Astrocyte of the spinal cord (primary cell): ENCODE data around the gene TTLL5.

Experiments
- DNase-seq: peaks from one replicate; pipeline ENCODE4 v3.0.0; 2011; ENCODE audit warnings: low read depth, low spot score
- H3K4me3 ChIP-seq: 2 replicates; pipeline ENCODE4 v1.5.1; 2011; ENCODE audit warnings: low read depth, mild to moderate bottlenecking, low read length, moderate library complexity
- CTCF ChIP-seq: IDR thresholded peaks from 2 replicates; pipeline ENCODE4 v1.5.1; 2012; ENCODE audit warnings: low read depth, mild to moderate bottlenecking, low read length, inconsistent platforms
- in situ Hi-C: cut with HindIII; loops from 2 replicates; pipeline ENCODE4 v1.10.0; 2017; ENCODE audit warnings: low sequenced_read_pairs

TTLL5 gene

GRCh38 chr14:75804570-75805275 is 143.7 kb downstream of the TTLL5 start:
- no peak for TF ChIP-seq CTCF
- in situ Hi-C loops = no loop called here
- no peak for DNase-seq
- no peak overlapping the region for H3K4me3 ChIP-seq

GRCh38 chr14:75805646-75806045 is 144.6 kb downstream of the TTLL5 start:
- no peak for DNase-seq
- in situ Hi-C loops = no loop called here
- no peak for TF ChIP-seq CTCF
- no peak overlapping the region for H3K4me3 ChIP-seq

GRCh38 chr14:75806352-75806832 is 145.3 kb downstream of the TTLL5 start:
- H3K4me3 ChIP-seq = no peak overlapping the region
- DNase-seq = no peak
- in situ Hi-C loops = no loop called here
- no peak for TF ChIP-seq CTCF

- H3K4me3 ChIP-seq = no peak overlapping the region
- TF ChIP-seq CTCF = no peak
- DNase-seq = no peak
- in situ Hi-C loops = no loop called here
Measured at GRCh38 chr14:75807667-75808360, 146.8 kb downstream of the TTLL5 start.

GRCh38 chr14:75811136-75811829 is 150.2 kb downstream of the TTLL5 start:
- in situ Hi-C loops = no loop called here
- H3K4me3 ChIP-seq = no peak overlapping the region
- no peak for TF ChIP-seq CTCF
- no peak for DNase-seq

GRCh38 chr14:75811872-75812499 is 150.9 kb downstream of the TTLL5 start:
- TF ChIP-seq CTCF = no peak
- DNase-seq = no peak
- in situ Hi-C loops = no loop called here

More at GRCh38 chr14:75811872-75812499, 150.9 kb downstream of the TTLL5 start:
- no peak overlapping the region for H3K4me3 ChIP-seq
